Activated CD4-positive, alpha-beta T cell treated with anti-CD3 and anti-CD28 coated beads, Interleukin-2, amount 50 U/mL, for 16 hours (primary cell): ENCODE data around the gene STARD10.
A peak's percentile ranks its signal among the peaks of the same experiment; 100 is the strongest.

Experiments
- DNase-seq: peaks from one replicate; pipeline ENCODE4 v3.0.0-alpha.2; 2020

The STARD10 gene

GRCh38 chr11:72793425-72794367 lies at the start of gene STARD10:
TSS of gene STARD10 (minus strand) at chr11:72794047. CDS start at chr11:72781181, 12,866 bp downstream.
- peak; percentile 95 for DNase-seq

GRCh38 chr11:72842653-72843330 lies 48.9 kb upstream of the STARD10 start:
- DNase-seq, result no peak

- DNase-seq, result no peak
Observed at GRCh38 chr11:72842126-72842525, 48.3 kb upstream of the STARD10 start.

DNA sequence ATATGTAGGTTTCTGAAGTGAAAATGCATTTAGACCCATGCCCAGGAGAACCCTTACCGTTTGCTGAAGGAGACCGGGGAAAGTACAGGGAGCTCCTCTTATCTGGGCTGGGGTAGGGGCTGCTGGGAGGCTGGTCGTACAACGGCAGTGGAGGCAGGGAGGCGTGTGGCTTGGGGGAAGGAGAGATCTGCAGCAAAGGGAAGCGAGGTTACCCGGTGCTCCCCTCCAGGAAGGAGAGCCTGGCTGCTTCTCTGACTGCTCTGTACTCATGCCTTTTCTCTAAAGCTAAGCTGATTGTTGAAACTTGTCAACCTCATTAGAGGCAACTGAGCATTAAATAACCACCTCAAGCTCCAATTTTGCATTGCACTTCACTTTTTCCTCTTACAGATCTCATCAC lies 47.5 kb upstream of the STARD10 start:
- no peak for DNase-seq

GRCh38 chr11:72840780-72841179 lies 46.9 kb upstream of the STARD10 start:
- DNase-seq, result no peak

- no peak for DNase-seq
Observed at GRCh38 chr11:72838691-72839305, 45.0 kb upstream of the STARD10 start.

GRCh38 chr11:72836111-72836510 lies 42.3 kb upstream of the STARD10 start:
- no peak for DNase-seq

- no peak for DNase-seq
Observed at GRCh38 chr11:72834905-72835304, 41.1 kb upstream of the STARD10 start.

DNA sequence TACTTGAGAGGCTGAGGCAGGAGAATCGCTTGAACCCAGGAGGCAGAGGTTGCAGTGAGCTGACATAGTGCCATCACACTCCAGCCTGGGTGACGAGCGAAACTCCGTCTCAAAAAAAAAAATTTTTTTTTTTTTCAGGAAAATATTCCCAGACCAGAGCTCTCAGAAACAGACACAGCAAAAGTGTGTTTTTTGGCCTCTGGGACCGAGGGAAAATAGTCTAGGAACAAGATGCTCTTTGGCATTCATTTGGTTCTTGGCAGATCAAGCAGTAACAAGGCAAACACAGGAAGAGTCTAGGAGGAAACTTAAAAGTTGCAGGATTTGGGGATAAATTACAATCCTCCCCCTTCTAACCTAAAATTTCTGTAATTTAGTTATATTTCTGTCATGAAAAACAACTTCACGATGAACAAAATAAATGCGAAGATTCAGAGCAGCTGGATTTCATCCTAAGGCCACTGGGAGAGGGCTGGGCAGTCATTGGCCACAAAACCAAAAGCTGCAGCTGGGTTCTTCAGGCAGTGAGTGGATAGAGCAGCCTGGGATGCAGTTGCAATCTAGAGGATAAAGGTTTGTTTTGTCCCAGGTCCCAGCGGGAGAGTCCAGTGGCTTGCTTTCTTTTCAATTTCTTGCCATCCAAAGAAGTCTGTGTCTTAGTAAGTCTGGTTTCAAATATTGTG lies 40.1 kb upstream of the STARD10 start:
- DNase-seq, result no peak

GRCh38 chr11:72833083-72833733 lies 39.4 kb upstream of the STARD10 start:
- no peak for DNase-seq

DNA sequence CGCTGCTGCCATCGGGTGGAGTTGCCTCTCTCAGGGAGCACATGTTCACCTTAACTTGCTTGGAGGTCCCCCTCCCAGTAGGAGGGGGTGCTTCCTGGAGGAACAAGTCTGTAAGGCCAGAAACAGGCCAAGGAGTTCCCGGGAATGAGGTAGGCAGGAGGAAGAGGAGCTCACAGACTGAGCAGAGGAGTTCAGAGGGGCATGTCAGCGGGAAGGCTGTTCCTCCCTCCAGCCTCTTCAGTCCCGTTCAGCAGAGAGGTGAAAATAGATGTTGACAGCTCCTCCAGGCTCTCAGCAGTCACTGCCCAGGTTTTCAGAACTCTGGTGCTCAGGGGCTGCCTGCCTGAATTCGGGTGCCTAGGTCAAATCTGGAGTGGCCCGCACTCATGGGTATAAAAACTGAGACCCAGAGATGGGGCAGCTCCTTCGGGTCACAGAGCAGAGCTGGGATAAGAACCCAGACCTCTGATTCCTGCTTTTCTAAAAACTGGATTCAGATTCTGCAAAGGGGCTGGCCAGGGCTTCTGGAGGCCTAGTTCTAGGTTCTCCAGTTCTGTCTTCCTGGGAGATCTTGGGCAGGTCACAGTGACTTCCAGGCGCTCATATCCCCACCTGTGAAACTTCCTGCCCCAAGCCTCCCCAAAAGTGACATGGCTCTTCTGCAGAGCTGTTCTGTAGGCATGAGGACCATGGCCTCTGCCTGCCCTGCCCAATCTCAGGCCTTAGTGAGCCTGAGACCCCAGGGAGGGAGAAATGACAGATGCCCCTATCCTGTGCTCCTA lies 38.6 kb upstream of the STARD10 start:
- DNase-seq, result no peak

DNA sequence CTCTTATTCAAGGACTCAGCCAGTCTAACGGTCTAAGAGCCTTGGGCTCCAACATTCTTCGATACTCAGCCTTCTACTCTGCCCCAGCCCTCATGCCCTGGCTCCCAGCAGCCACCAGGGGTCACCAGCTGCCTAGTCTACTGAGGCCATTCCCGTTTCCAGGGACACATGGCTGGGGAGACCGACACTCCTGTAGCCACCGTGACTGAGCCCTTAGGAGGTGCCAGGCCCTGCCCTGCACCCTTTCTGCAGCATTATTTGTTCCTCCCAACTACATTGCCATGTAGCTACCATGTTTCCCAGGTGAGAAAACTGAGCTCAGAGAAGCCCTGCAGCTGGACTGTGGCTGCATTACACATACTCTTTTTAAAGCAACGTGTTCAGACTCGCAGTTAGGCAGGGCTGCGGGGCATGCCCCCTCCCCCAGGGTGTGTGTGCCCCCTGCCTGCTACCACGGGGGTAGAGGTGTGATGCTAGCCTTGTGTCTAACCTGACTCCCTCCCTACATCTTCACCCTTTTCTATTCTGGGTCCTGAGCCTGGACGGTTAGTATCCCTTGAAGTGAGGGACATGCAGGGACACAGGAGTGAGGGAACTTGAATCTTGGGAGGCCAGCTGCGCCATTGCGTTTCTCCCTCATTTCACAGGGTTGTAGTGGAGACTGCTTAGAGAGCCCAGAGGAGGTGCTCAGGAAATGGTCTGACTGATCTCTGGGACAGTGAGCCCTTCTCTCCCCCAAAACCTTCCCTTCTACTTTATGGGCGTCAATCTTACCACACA lies 37.9 kb upstream of the STARD10 start:
- DNase-seq, result no peak

DNA sequence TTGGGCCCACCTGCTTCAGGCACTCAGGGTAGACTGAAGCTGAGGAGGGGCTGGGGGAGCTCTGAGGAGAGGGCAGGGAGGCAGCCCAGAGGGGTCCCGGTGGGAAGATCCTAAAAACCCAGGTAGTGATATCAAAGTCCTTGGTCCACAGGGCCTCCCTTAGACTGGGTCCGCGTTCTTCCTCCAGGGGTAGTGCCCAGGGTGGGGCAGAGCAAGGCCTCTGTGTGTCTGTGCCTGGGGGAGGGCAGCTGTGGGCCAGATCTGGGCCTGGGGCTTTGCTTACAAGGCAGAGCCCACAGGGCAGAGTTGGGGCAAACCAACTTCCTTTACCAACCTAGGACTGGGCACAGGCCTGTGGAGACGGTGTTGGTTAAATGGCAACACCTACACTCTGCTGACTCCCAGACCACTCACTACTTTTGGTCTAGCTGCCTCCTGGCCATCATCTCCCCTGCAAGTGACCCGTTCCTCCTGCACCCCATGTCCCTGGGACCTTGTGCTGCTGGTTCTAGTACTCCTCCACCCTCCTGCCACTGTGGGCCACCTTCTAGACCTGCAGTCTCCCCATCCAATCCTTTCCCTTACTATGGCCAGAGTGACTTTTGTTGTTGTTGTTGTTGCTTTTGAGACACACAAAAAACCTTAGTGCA lies 36.2 kb upstream of the STARD10 start:
- no peak for DNase-seq

GRCh38 chr11:72829178-72829577 lies 35.3 kb upstream of the STARD10 start:
- no peak for DNase-seq

GRCh38 chr11:72828692-72829101 lies 34.9 kb upstream of the STARD10 start:
- no peak for DNase-seq

DNA sequence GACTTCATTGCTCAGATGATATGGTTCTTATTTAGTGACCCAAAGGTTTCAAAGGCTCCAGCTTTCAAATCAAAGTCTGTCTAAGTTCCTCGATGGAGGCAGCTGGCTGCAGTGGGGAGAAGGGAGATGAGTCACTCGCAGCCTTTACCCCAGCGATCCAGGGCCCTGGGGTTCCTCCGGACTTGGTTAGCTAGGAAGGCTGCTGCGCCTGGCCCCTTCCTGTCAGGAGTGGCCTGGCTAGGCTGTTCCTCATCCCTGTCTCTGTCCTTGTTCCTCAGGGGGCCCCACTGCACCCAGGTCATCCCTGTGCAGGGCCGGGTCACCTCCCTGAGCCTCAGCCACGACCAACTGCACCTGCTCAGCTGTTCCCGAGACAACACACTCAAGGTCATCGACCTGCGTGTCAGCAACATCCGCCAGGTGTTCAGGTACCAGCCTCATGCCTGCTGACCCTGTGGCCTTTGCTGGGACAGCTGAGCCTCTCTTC lies 34.3 kb upstream of the STARD10 start:
- DNase-seq, result no peak

DNA sequence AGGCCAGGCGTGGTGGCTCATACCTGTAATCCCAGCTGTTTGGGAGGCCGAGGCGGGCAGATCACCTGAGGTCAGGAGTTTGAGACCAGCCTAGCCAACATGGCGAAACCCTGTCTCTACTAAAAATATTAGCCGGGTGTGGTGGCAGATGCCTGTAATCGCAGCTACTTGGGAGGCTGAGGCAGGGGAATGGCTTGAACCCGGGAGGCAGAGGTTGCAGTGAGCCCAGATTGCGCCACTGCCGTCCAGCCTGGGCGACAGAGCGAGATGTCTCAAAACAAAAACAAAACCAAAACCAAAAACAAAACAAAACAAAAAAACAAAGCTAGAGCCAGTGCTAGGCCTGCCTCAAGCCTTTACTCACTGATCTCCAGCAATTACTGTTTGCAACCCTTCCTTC lies 33.8 kb upstream of the STARD10 start:
- peak; percentile 45 for DNase-seq

DNA sequence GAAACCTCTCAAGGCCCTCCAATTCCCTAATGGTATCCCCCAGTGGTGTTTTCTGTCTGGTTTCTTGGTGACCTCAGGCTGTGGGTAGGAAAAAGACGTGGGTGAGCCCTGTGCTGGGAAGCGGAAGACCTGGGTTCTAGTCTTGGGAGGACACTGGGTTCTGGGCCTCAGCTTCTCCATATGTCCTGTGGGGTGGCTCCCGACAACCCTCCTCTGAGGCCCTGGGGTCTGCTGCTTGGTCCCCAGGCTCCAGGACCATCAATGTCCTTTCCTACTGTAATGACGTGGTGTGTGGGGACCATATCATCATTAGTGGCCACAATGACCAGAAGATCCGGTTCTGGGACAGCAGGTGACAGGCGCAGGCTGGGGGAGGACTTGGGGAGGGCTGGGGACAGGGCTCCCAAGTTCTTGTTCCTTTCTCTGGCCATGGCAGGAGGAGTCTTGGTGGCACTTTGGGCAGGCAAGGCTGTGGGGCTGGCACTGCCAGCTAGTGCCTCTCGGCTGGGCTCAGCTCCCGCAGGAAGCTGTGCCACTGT lies 33.2 kb upstream of the STARD10 start:
- DNase-seq, result no peak

DNA sequence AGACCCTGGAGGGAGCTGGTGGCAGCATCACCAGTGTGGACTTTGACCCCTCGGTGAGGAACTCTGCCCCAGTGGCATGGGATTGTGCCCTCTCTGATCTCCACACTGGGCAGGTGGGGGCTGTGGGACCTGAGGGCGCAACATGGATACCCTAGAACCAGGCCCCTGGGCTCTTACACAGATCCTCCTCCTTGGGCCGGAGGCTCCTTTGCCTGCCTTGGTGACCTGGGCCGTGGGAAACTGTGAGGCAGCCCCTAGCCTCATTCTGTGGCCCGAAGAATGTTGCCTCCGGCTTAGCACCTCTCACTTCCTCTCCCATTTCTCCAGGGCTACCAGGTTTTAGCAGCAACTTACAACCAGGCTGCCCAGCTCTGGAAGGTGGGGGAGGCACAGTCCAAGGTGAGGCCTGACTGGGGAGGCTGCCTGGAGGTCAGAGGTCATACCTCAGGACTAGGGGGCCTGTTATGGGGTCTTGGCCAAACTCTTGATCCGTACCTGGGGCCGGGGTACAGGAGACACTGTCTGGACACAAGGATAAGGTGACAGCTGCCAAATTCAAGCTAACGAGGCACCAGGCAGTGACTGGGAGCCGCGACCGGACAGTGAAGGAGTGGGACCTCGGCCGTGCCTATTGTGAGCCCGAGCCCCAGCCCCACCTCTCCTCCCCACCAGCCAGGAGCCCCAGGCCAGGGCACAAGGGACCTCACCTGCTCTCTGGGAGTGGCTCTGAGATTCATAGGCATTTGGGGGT lies 32.5 kb upstream of the STARD10 start:
- no peak for DNase-seq
